GM19025 (cell line): ENCODE measurements around the gene ADGRV1.

Experiments used
- ATAC-seq: cut with Tn5 transposase; IDR thresholded peaks from one replicate; pipeline ENCODE4 v1.9.1; 2021; ENCODE audit warnings: mild to moderate bottlenecking, low read depth, moderate library complexity; ENCODE audit not compliant: unreplicated experiment

Gene ADGRV1

GRCh38 chr5:91170266-91170665, 611.7 kb downstream of the ADGRV1 start:
- no peak for ATAC-seq

DNA sequence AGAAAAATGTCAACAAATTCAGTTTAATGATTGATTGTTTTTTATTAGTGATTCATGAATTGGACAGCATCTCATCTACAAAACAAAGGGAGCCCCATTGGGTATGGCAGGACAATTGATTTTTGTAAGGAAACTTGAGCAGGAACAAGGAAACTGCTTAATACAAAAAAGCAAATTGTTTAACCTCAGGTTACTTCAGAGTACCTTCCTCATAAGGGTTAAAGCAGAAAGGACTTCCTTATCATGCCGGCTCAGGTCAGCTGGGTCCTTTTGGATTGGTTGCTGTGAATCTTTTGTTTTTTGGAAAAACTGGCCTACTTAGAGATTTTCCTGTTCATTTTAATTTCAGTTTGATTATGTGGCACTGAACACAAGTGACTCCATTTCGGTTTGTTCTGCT, 612.7 kb downstream of the ADGRV1 start:
- ATAC-seq: no peak

DNA sequence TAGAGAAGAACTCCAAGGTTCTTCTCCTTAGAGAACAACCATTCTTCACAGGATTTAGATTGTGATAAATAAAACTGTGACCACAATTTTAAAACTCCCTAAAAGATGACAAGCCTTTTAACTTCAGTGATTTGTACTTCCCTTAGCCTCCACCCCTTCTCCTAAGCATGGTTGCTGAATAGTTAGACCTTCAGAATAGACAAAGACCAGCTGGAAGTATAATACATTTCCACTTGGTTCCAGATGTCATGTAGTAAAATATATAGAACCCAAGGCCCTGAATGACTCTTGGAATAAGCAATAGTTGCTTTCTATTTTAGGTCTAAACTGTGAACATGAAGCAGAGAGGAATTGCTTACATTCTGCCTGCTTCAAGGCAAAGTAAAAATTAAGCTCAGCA, 615.8 kb downstream of the ADGRV1 start:
- ATAC-seq: no peak

DNA sequence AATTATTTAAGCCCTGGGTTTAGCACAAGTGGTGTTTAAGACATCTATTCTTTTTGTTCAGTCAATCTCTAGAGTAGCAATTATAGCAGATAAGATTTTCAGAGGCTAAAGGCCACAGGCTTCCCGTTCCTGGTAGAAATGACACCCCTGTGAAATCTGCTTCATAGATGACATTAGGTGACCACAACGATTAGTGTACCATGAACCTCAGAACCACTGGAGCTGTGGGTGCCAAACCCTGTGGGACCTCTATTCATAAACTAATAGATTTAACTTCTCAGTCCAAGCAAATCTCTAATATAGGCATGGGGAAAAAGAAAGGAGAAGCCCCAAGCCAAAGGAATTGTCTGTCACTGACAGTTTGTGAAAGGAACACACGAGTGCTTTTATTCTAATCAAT, 617.1 kb downstream of the ADGRV1 start:
- ATAC-seq: no peak

DNA sequence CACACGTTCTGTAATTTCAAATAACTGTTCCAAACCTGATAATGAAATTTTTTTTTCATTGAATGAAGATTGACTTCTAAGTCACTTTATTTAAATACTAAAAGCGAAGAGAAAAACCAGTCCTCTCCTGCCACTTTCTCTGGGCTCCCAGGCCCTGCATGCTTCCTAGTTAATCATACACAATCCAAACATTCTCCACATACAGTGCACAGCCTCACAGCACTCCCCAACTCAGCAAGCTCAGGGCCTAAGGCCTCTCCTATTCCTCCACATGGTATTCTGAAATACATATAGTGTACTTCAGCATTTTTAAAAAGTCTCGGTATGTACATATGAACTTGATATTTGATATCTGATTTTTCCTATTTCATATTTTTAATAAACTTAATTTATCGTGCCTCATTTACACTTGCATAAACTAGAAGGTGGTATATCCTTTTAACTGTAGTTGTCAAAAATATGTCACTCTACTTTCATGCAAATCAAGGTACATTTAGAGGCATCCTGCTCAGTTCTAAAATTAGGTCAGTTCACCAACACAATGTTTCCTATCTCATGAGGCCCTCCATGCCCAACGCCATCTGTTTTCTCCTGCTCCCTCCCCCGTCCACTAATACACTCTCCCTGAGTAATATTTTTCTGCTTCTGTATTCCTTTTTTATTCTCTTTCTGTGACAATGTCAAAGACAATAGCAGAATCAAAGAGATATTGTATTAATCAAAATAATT, 617.9 kb downstream of the ADGRV1 start:
- ATAC-seq: no peak

DNA sequence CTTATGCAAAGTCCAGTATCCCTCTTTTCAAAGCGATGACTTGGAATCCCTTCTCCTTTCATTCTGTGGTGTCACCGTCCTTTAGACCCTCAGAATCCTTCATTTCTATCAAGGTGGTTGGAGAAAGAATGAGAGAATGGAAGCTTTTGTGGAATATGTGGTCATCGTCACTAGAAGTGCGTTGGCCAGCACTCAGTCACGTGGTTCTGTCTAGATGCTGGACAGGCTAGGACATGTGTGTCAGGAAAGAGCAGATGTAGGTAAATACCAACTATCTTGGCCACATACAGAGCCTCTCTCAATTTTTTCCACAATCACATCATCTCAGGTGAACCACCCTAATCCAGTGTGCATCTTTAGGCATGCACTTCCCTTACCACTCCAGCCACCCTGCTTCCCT, 618.5 kb downstream of the ADGRV1 start:
- ATAC-seq: no peak

DNA sequence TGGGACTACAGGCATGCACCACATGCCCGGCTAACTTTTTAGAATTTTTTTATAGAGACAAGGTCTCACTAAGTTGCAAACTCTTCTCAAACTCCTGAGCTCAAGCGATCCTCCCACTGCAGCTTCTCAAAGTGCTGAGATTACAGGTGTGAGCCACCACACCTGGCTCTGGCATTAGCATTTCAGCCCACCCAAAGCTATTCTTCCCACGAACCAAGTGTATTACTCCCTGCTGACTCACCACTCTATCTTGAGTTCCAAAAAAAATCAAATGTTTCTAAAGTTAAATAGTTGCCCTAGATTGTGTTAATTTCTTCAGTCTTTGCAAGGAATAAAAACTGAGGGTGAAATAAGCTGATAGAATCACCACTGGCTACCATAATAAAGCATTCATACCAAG, 619.0 kb downstream of the ADGRV1 start:
- ATAC-seq: no peak

- no peak for ATAC-seq
Measured at GRCh38 chr5:91178461-91178860, 619.9 kb downstream of the ADGRV1 start.

- no peak for ATAC-seq
Measured at GRCh38 chr5:91179018-91179417, 620.4 kb downstream of the ADGRV1 start.

- no peak for ATAC-seq
Measured at GRCh38 chr5:91180506-91180905, 621.9 kb downstream of the ADGRV1 start.

DNA sequence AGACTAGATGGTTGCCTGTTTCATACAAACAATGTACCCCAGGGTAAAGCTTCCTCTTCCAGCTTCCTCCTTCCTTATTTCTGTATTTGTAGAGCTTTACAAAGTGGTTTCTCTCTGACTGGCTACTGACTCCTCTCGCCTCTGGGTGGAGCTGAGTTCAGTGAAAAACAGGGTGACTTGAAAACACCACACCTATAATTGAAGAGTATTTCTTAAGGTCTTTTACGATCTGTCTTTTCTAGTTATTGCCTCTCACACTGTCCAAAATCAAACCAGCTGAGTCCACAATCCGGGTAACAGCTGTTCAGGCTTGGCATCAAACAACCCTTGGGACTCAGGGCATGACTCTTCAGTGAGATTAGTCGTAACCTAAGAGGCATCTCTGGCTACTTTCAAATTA, 624.2 kb downstream of the ADGRV1 start:
- ATAC-seq: peak; percentile 64

DNA sequence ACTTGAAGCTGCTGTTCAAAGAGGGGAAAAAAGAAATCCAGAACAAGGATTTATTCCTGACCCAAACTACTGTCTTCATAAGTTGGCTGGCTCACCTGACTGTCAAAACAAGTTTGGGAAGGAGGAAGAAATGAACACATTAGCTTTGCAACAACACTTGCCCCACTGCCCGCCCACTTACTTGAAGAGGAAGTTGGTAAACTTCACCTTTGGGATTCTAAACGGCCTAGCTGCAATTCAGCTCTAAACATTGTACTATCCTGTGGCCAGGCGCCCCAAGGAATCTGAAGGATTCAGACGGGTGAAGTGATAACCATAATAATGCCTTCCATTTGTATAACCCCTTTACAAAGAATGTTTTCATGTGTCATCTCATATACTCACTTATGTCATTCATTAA, 625.1 kb downstream of the ADGRV1 start:
- ATAC-seq: no peak

DNA sequence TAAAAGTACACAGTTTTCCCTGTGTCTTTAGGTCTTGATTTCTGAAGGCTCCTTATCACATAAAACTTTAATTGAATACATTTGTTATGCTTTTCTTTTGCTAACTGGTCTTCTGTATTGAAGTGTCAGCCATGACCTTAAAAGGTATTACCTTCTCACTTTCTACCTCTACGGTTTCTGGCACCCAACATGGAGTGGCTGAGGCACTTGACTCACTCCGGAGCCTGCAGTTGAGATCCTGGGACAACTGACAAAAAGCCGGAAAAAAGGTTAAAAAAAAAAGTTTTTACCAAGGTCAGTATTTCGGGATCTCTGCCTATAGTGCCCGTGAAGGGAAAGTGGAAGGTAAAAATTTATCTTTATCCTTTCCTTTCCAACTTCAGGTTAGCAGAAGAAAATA, 627.5 kb downstream of the ADGRV1 start:
- ATAC-seq: no peak

DNA sequence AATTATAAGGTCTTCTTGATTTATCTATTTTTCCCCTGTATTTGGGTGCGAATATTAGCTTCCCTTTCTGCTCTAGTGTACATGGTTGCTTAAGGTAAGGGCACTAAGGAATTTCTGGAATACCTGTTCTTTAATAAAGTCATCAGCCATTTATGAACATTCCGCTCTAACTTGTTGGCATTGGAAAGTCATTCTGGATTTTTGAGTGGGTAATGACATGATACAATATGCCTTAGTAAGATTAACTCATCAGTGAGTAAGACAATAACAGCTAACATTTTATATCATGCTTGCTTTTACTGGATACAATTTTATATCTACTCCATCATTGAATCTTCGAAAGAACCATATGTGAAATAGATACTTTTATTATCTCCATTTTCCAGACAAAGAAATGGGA, 628.4 kb downstream of the ADGRV1 start:
- no peak for ATAC-seq

GRCh38 chr5:91188755-91189154, 630.2 kb downstream of the ADGRV1 start:
- no peak for ATAC-seq

GRCh38 chr5:91189480-91190313, 631.1 kb downstream of the ADGRV1 start:
- no peak for ATAC-seq

- no peak for ATAC-seq
Measured at GRCh38 chr5:91190314-91190690, 631.7 kb downstream of the ADGRV1 start.

DNA sequence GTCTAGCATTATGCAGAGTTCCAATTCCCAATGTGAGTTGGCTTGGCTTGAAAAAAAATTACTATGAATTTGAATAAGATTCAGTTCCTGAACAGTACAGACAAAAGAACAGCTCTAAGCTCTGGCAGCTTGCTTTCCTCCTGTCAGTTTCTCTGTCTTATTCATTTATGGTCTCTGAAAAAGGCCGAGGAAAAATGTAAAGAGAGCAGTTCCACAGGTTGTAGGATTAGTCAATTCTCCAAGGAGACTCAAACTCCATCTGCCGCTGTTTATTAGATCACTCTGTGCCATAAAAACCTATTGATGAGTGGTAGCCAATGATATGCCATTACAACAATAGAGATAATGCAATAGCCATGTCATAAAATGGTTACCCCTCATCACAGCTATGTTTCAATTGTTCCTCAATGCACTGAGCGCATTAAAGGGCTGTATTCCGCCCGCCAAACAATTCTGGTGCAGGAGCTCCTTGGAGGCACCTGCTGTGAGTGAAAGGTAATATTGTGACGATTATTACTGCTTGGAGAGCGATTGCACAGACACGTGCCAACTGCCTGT, 636.3 kb downstream of the ADGRV1 start:
- ATAC-seq: no peak

GRCh38 chr5:91200692-91201091, 642.1 kb downstream of the ADGRV1 start:
- no peak for ATAC-seq

GRCh38 chr5:91206103-91206502, 647.5 kb downstream of the ADGRV1 start:
- no peak for ATAC-seq

- no peak for ATAC-seq
Measured at GRCh38 chr5:91206734-91207133, 648.1 kb downstream of the ADGRV1 start.

GRCh38 chr5:91207248-91207647, 648.7 kb downstream of the ADGRV1 start:
- ATAC-seq: no peak
